Endodermal cell (in vitro differentiated cells): ENCODE data around the gene SYCN. TPM values are rescaled to one million over a fixed set of nuclear protein-coding genes. Genes with fewer than 3 reads are reported as not detected.

Source experiments
- DNase-seq: peaks from one replicate; pipeline ENCODE4 v3.0.0-alpha.2; 2017
- H3K27ac ChIP-seq: 2 replicates; pipeline ENCODE4 v1.5.1; 2013; ENCODE audit warnings: mild to moderate bottlenecking, low read depth, low read length, moderate library complexity
- H3K27me3 ChIP-seq: 2 replicates; pipeline ENCODE4 v1.6.1; 2013; ENCODE audit warnings: mild to moderate bottlenecking, low read length, moderate library complexity; ENCODE audit not compliant: insufficient read depth, control insufficient read depth, poor library complexity, severe bottlenecking
- H3K36me3 ChIP-seq: 2 replicates; pipeline ENCODE4 v1.7.0; 2013; ENCODE audit warnings: mild to moderate bottlenecking, low read length, moderate library complexity; ENCODE audit not compliant: control insufficient read depth, insufficient read depth
- H3K4me1 ChIP-seq: one replicate; pipeline ENCODE4 v1.7.0; 2013; ENCODE audit warnings: low read length; ENCODE audit not compliant: control insufficient read depth, insufficient read depth
- H3K4me3 ChIP-seq: 2 replicates; pipeline ENCODE4 v1.5.1; 2013; ENCODE audit warnings: mild to moderate bottlenecking, low read length, moderate library complexity
- H3K9ac ChIP-seq: 2 replicates; pipeline ENCODE4 v1.6.1; 2013; ENCODE audit warnings: mild to moderate bottlenecking, low read length, moderate library complexity; ENCODE audit not compliant: poor library complexity, severe bottlenecking; ENCODE audit errors: extremely low read depth
- H3K9me3 ChIP-seq: 2 replicates; pipeline ENCODE4 v1.6.1; 2013; ENCODE audit warnings: mild to moderate bottlenecking, low read length, moderate library complexity; ENCODE audit not compliant: control insufficient read depth
- H3K27ac Mint-ChIP-seq: 2 replicates; pipeline ENCODE4 v1.8.0; 2020; ENCODE audit warnings: mixed read lengths
- H3K27me3 Mint-ChIP-seq: 2 replicates; pipeline ENCODE4 v1.8.0; 2021; ENCODE audit warnings: mild to moderate bottlenecking, mixed read lengths; ENCODE audit not compliant: insufficient read depth
- H3K36me3 Mint-ChIP-seq: 2 replicates; pipeline ENCODE4 v1.8.0; 2020; ENCODE audit warnings: low read depth, mixed read lengths
- H3K4me1 Mint-ChIP-seq: 2 replicates; pipeline ENCODE4 v1.8.0; 2020; ENCODE audit warnings: mixed read lengths
- H3K4me3 Mint-ChIP-seq: 2 replicates; pipeline ENCODE4 v1.8.0; 2020; ENCODE audit warnings: mild to moderate bottlenecking, moderate library complexity, mixed read lengths
- H3K9me3 Mint-ChIP-seq: 2 replicates; pipeline ENCODE4 v1.8.0; 2020; ENCODE audit warnings: mild to moderate bottlenecking, mixed read lengths
- CTCF ChIP-seq: fragments of 200-600 bp; sonication (generic); conservative IDR thresholded peaks from 2 replicates; pipeline ENCODE4 v1.5.0; 2021; ENCODE audit warnings: antibody characterized with exemption, mild to moderate bottlenecking
- WGBS, 2 experiments: methylation state at CpG; one replicate each; pipeline versions ENCODE4 v1.1.5 to v1.1.7; 2013; ENCODE audit warnings: missing lambda C conversion rate in 2 of 2, mixed read lengths in 1 of 2; ENCODE audit not compliant: insufficient coverage in 1 of 2, insufficient read length in 1 of 2; 5-methylcytosine and 5-hydroxymethylcytosine counted together
- total RNA-seq, 2 donors: library from RNA; stranded (reverse); fragmentation: NEBNext Ultra II Directional in 1 of 2; extraction: Animal tissue kit (Norgen Biotek cat#: 25700) in 1 of 2; gene quantifications; 2 replicates in 1 of 2; 3 replicates in 1 of 2; pipeline ENCODE4 v1.2.1, GENCODE V29; 2021

SYCN gene
- total RNA-seq, 2 donors from 2014 or later: not detected

- H3K4me1 ChIP-seq: no peaks in the 10 kb centered on the region
- H3K9ac ChIP-seq: no peak overlapping the region
- no peaks in the 10 kb centered on the region for H3K27me3 ChIP-seq
- no peaks in the 10 kb centered on the region for H3K9me3 ChIP-seq
- H3K36me3 Mint-ChIP-seq: peaks cover 19% of the 10 kb centered on the region
- no peak overlapping the region for H3K4me3 Mint-ChIP-seq
- no peak overlapping the region for H3K27ac ChIP-seq
- H3K36me3 ChIP-seq: peaks cover 3% of the 10 kb centered on the region
- no peaks in the 10 kb centered on the region for H3K27me3 Mint-ChIP-seq
- no peak for TF ChIP-seq CTCF
- H3K4me1 Mint-ChIP-seq: no peaks in the 10 kb centered on the region
- no peak overlapping the region for H3K4me3 ChIP-seq
- no peak overlapping the region for H3K27ac Mint-ChIP-seq
- no peaks in the 10 kb centered on the region for H3K9me3 Mint-ChIP-seq
- WGBS, 2 experiments: 89 to 98% methylated on average over 11 to 25 of the region's 25 CpGs
- DNase-seq: no peak
Measured at GRCh38 chr19:39173502-39173991, 30.5 kb downstream of the SYCN start.

DNA sequence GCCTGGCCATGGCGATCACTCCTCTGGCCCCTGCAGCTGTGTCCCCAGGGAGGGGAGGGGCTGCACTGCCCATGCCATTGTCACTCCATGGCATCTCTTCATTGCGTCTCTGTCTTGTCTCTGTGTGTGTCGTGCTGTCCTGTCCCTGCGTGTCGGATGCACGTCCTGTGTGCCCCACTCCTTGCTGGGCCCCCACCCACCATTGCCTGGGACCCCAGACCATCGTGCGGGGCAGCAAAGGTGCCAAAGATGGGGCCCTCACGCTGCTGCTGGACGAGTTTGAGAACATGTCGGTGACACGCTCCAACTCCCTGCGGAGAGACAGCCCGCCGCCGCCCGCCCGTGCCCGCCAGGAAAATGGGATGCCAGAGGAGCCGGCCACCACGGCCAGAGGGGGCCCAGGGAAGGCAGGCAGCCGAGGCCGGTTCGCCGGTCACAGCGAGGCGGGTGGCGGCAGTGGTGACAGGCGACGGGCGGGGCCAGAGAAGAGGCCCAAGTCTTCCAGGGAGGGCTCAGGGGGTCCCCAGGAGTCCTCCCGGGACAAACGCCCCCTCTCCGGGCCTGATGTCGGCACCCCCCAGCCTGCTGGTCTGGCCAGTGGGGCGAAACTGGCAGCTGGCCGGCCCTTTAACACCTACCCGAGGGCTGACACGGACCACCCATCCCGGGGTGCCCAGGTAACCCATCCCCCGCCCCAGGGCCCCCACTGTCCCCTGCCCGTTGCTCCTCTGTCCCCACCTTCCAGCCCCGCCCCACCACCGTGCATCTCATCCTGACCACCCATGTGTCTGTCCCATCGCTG, 31.2 kb downstream of the SYCN start:
- no peaks in the 10 kb centered on the region for H3K4me1 ChIP-seq
- Mint-ChIP-seq H3K4me1 (no peaks in the 10 kb centered on the region), H3K27ac (no peak overlapping the region), H3K27me3 (no peaks in the 10 kb centered on the region), H3K9me3 (no peaks in the 10 kb centered on the region), H3K36me3 (peaks cover 15% of the 10 kb centered on the region), H3K4me3 (no peak overlapping the region)
- H3K27me3 ChIP-seq: no peaks in the 10 kb centered on the region
- H3K4me3 ChIP-seq: no peak overlapping the region
- H3K27ac ChIP-seq: no peak overlapping the region
- no peak for DNase-seq
- H3K9ac ChIP-seq: no peak overlapping the region
- no peak for TF ChIP-seq CTCF
- H3K9me3 ChIP-seq: no peaks in the 10 kb centered on the region
- 94% methylated on average over 23 to 45 of the region's 45 CpGs for WGBS, 2 experiments
- H3K36me3 ChIP-seq: peaks cover 3% of the 10 kb centered on the region

DNA sequence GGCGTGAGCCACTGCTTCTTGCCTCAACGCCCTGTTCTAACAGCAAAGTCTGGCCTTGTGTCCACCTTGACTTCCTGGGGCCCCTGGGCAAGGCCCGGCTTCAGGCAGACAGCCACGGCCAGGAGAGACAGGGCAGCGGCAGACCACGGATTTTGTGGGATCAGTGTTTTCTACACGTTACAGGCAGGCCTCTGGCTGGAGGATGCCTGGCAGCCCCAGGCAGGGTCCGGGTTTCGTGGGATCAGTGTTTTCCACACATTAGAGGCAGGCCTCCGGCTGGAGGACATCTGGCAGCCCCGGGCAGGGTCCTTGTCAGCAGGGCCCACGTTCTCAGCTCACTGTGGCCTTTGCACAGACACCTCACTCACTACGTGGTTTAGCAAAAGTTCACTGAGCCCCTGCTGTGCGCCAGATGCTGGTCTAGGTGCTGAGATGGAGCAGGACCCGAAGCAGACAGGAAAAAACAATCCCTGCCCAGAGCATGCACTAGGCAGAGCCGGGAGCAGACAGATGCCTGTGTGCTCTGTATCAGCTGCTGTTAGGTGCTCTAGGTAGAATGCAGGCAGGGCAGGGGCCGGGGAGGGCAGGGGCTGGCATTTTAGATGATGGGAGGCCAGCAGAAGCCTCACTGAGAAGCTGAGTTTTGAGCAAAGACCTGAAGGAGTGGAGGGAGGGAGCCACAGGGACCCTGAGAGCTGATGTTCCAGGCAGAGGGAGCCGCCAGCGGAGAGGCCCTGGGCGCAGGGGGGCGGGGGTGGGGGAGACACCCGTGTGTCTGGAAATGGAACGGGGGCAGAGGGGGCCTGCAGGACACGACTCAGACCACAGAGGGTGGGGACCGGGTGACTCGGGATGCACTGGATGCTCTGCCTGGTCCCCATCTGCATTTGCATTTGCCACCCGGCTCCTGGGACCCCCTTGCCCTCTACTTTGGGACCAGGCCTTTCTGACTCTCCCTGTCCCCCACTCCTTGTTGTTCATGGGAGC, 32.3 kb downstream of the SYCN start:
- Histone ChIP-seq H3K36me3 (no peaks in the 10 kb centered on the region), H3K9me3 (no peaks in the 10 kb centered on the region), H3K4me3 (no peak overlapping the region), H3K4me1 (no peaks in the 10 kb centered on the region), H3K9ac (no peak overlapping the region), H3K27me3 (no peaks in the 10 kb centered on the region), H3K27ac (peak overlapping the region; percentile 38)
- no peak overlapping the region for H3K4me3 Mint-ChIP-seq
- no peaks in the 10 kb centered on the region for H3K9me3 Mint-ChIP-seq
- H3K36me3 Mint-ChIP-seq: peaks cover 11% of the 10 kb centered on the region
- DNase-seq: no peak
- H3K27me3 Mint-ChIP-seq: no peaks in the 10 kb centered on the region
- H3K4me1 Mint-ChIP-seq: no peaks in the 10 kb centered on the region
- WGBS, 2 experiments: 92 to 95% methylated on average over 15 to 27 of the region's 27 CpGs
- TF ChIP-seq CTCF: no peak
- no peak overlapping the region for H3K27ac Mint-ChIP-seq
